SIG-M5 treated with dmso at 0.1 percent for 504 hours (cell line): ENCODE results near the gene XYLT2.

ENCODE experiments used
- DNase-seq: peaks from one replicate; lab custom pipeline; 2025; ENCODE audit not compliant: unreplicated experiment; lab: John Stamatoyannopoulos, UW

The XYLT2 gene

DNA sequence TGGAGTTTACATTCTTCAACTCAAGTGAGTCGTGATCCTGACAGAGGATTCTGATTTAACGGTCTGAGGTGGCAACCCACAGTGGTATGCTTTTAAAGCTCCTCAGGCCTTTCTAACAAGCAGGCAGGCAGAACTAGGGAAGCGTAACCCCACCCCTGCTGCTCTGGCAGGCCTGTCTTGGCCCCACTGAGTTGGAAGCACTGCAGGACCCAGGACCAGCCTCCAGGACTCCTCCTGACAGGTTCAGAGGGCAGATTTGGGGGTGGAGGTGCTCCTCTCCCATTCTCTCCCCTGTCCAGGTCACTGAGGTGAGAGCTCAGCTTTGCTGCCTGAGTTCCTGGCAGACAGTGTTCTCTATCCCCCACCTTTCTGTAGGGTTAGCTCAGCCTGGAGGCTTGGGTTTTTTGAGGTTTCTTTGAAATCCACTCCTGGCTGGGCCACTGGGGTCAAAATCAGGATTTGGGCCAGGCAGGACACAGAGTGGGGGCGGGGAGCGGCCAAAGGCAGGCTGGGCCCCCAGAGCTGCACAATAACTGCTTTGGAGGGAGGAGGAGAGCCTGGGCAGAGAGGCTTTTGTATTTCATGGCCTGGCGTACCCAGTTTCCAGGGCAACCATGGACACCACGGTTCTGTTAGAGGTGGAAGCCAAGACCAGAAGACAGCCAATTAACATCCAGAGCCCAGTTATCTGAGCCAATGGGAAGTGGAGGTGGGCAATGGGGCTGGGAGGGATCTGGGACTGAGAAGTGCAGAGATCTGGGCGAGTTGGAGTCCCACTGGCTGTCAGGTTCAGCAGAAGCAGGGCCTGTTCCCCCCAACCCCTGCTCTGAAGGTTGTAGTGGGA, 17.5 kb downstream of the XYLT2 start:
- DNase-seq = no peak

DNA sequence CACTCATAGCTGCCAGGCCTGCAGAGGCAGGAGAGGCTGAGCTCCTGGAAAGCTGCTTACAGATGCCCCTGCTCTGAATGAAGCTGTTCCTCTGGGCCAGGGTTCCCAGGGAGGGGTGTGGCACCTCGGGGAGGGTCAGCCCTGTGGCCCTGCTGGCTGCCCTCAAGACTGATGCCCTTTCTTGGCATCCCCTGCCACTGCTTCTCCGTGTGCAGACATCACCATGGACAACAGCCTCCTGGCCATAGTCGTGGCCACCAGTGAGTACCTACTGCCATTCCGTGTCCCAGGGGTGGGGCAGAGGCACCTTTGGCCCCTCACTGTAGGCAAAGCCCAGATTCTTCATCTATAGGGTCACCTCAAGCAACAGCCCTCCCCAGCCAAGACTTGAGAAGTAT, 18.1 kb downstream of the XYLT2 start:
- no peak for DNase-seq

- DNase-seq = no peak
Observed at GRCh38 chr17:50364715-50365114, 18.8 kb downstream of the XYLT2 start.

DNA sequence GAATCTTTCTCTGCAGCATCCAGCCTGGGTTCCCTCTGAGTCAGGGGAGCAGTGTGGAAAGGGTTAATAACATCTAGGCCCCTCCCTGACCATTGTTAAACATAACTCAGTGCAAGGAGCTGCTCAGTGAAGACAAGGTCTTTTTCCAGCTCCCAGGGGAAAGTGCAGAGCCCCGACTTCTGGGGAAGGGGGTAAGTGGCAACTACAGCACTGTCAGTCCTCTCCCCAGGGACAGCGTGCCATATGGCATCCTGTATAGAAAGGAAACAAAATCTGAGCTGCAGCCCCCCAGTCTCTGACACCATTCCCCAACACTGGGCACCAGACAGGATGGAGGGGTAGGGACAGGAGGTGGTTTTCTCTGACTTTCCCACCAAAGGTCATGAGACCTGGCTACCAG, 19.2 kb downstream of the XYLT2 start:
- DNase-seq = no peak

DNA sequence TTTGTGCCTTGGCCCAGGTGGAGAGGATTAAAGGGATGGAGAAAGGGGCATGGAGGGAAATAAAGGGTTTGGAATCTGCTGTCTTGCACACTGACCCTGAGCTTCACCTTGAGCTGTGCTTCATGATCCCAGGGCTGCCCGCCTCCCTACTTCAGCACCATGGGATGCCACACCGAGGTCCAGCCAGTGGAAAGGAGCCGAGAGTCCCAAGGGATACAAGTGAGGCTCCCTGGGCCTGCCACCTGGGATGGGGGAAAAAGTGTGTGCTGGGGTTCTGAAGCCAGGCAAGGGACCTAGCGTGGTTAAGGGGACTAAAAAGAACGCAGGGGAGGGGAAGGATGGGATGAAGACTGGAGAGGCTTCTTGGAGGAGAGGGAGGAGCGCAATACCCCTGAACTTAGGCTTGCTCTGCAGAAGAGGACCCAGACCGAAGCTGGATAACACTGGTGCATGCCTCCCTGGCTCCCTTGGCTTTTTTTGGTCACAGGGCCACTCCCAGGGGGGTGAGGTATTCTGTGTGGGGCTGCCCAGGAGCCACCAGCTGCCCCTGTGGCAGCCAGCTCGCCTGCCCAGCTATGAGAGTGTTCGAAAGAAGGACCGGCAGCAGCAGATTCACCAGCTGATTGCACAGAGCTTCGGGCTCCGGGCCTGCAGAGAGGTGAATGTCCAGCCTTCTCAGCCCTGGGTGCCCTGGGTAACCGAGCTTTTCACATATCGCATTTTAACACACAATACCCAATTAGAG, 19.9 kb downstream of the XYLT2 start:
- no peak for DNase-seq

DNA sequence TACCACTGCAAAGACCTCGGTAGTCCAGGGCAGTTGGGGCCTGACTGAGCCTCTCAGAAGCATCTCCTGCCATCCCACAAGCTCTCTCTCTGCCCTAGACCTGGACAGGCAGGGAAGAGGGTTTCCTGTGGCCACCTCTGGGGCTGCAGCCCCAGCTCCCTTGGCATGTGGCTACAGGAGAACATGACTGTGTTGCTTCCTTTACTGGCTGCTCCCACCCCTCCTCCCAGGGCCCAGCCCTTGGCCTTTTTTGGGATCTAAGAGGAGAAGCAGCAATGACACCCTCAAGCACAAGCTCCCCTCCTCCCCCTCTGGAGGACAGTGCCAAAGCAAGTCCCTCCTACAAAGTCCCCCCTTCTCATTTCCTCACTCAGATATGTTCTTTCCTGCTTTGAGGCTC, 21.5 kb downstream of the XYLT2 start:
- no peak for DNase-seq

- no peak for DNase-seq
Observed at GRCh38 chr17:50370052-50370451, 24.1 kb downstream of the XYLT2 start.

DNA sequence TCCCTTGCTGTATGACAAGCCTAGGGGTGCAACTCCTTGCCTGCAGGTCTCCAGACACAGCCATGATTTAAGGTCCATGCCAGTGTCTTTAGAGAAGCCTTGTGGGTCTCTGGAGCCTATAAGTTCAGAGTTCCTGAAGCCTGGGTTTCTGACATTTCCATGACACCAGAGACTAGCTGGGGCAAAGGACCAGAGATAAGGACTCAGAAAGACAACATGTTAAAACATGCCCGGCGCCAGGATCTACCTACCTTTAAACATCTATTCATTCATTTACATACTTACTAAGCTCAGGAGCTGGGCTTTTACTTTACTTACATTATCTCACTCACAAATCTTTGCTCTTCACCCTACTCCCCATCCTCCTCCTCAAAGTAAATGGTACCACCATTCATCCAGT, 25.6 kb downstream of the XYLT2 start:
- DNase-seq = no peak

DNA sequence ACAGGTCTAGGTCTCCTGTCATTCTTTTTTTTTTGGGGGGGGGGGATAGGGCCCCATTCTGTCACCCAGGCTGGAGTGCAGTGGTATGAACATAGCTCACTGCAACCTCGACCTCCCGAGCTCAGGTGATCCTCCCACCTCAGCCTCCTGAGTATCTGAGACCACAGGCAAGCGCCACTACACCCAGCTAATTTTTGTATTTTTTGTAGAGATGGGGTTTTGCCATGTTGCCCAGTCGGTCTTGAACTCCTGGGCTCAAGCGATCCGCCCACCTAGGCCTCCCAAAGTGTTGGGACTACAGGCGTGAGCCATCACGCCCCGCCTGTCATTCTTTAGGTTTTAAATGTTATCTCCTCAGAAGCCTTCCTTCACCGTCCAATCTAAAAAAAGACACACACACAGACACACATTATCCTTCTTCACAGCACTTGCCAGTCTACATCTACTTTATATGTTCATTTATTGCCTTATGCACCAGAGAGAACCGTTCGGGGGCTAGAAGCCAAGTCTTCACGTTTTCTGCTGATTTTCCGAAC, 26.4 kb downstream of the XYLT2 start:
- no peak for DNase-seq

- DNase-seq = peak; percentile 96
Observed at GRCh38 chr17:50372758-50373556, 27.0 kb downstream of the XYLT2 start, which contains the start of the genes EME1 and MRPL27. EME1 (plus strand) TSS chr17:50373229; CDS start chr17:50375209, 1,980 bp downstream. MRPL27 (minus strand) TSS chr17:50373184; CDS start chr17:50373170, 14 bp downstream.

GRCh38 chr17:50373705-50374104, 27.8 kb downstream of the XYLT2 start:
- no peak for DNase-seq

- no peak for DNase-seq
Observed at GRCh38 chr17:50375858-50376538, 30.1 kb downstream of the XYLT2 start.

GRCh38 chr17:50379351-50380132, 33.6 kb downstream of the XYLT2 start:
- no peak for DNase-seq

- DNase-seq = no peak
Observed at GRCh38 chr17:50380369-50381259, 34.7 kb downstream of the XYLT2 start.

GRCh38 chr17:50381260-50381815, 35.4 kb downstream of the XYLT2 start:
- no peak for DNase-seq

GRCh38 chr17:50381920-50382319, 36.0 kb downstream of the XYLT2 start:
- no peak for DNase-seq

GRCh38 chr17:50382931-50383330, 37.0 kb downstream of the XYLT2 start:
- no peak for DNase-seq

DNA sequence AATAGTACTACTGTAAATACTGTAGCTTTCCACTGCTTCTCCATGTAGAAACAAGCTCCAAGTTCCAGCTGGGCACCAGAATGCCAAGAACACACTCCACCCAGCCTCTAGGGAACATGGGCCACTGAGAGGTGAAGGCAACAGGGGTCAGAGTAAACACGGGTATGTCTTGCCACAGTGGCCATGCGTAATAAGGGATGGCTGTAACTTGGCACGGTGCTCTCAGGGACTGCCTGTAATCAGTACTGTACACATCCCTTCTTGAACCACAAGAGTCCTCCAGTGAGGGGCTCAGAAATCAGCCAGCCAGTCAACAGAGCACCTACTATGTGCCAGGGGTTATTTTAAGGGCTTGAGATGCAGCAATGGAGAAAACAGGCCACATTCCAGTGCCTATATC, 40.6 kb downstream of the XYLT2 start:
- no peak for DNase-seq
